GM23338 (cell line): Measurements from ENCODE around the gene DYRK1A. TPM values are rescaled to one million over a fixed set of nuclear protein-coding genes. Genes with fewer than 3 reads are reported as not detected.

Source experiments
- ATAC-seq: fragments of 200-7000 bp; cut with Tn5 transposase; 3 replicates; pipeline ENCODE4 v1.9.1; 2020
- DNase-seq: peaks from one replicate; pipeline ENCODE4 v3.0.0-alpha.2; 2015; ENCODE audit warnings: low spot score
- H2AFZ ChIP-seq: fragments of 200-600 bp; sonication (generic); 2 replicates; pipeline ENCODE4 v1.8.0; 2016; ENCODE audit warnings: antibody characterized with exemption, mild to moderate bottlenecking, moderate library complexity
- H3F3A ChIP-seq: fragments of 200-600 bp; sonication (generic); replicated peaks from 2 replicates; pipeline ENCODE4 v1.8.0; 2017; ENCODE audit warnings: antibody characterized with exemption, mixed run types, low read depth
- H3K27ac ChIP-seq: fragments of 200-600 bp; sonication (generic); 2 replicates; pipeline ENCODE4 v1.6.1; 2016; ENCODE audit warnings: low read depth
- H3K27me3 ChIP-seq: fragments of 200-600 bp; sonication (generic); 2 replicates; pipeline ENCODE4 v1.8.0; 2016; ENCODE audit warnings: mild to moderate bottlenecking, mixed run types, moderate library complexity; ENCODE audit not compliant: insufficient read depth
- H3K36me3 ChIP-seq: fragments of 200-600 bp; sonication (generic); 2 replicates; pipeline ENCODE4 v1.8.0; 2016; ENCODE audit warnings: mild to moderate bottlenecking; ENCODE audit not compliant: insufficient read depth
- H3K4me1 ChIP-seq: fragments of 200-600 bp; sonication (generic); 2 replicates; pipeline ENCODE4 v1.8.0; 2016; ENCODE audit warnings: mild to moderate bottlenecking, moderate library complexity; ENCODE audit not compliant: insufficient read depth
- H3K4me2 ChIP-seq: fragments of 200-600 bp; sonication (generic); 2 replicates; pipeline ENCODE4 v1.7.1; 2017; ENCODE audit warnings: mixed run types
- H3K4me3 ChIP-seq: fragments of 200-600 bp; sonication (generic); 2 replicates; pipeline ENCODE4 v1.6.1; 2016; ENCODE audit warnings: mixed run types
- H3K79me2 ChIP-seq: fragments of 200-600 bp; sonication (generic); replicated peaks from 2 replicates; pipeline ENCODE4 v1.8.0; 2017; ENCODE audit warnings: mild to moderate bottlenecking; ENCODE audit not compliant: insufficient read depth
- H3K9me2 ChIP-seq: fragments of 200-600 bp; sonication (generic); 2 replicates; pipeline ENCODE4 v1.8.0; 2017; ENCODE audit not compliant: insufficient read depth
- H4K20me1 ChIP-seq: fragments of 200-600 bp; sonication (generic); replicated peaks from 2 replicates; pipeline ENCODE4 v1.8.0; 2017; ENCODE audit warnings: mild to moderate bottlenecking; ENCODE audit not compliant: insufficient read depth
- H3K27ac Mint-ChIP-seq: 2 replicates; pipeline ENCODE4 v1.8.0; 2020; ENCODE audit warnings: inconsistent platforms, mild to moderate bottlenecking, moderate library complexity, mixed read lengths
- H3K27me3 Mint-ChIP-seq: 3 replicates; pipeline ENCODE4 v1.8.0; 2022; ENCODE audit warnings: low read depth, mild to moderate bottlenecking, moderate library complexity, mixed read lengths, inconsistent platforms; ENCODE audit not compliant: insufficient read depth, poor library complexity
- H3K36me3 Mint-ChIP-seq: 3 replicates; pipeline ENCODE4 v1.8.0; 2021; ENCODE audit warnings: low read depth, mild to moderate bottlenecking, inconsistent platforms, moderate library complexity, mixed read lengths
- H3K4me1 Mint-ChIP-seq: 3 replicates; pipeline ENCODE4 v1.8.0; 2020; ENCODE audit warnings: mild to moderate bottlenecking, inconsistent platforms, mixed read lengths
- H3K4me3 Mint-ChIP-seq: 3 replicates; pipeline ENCODE4 v1.8.0; 2021; ENCODE audit warnings: moderate library complexity, mild to moderate bottlenecking, inconsistent platforms, mixed read lengths
- H3K9me3 Mint-ChIP-seq: 3 replicates; pipeline ENCODE4 v1.8.0; 2020; ENCODE audit warnings: moderate library complexity, mild to moderate bottlenecking, inconsistent platforms, mixed read lengths
- CREB1 ChIP-seq: fragments of 250-450 bp; sonication (Bioruptor Pico); IDR thresholded peaks from 2 replicates; pipeline ENCODE4 v1.5.0; 2020; ENCODE audit warnings: low read depth, mild to moderate bottlenecking, moderate library complexity
- CTCF ChIP-seq, 2 experiments: fragments of 200-600 bp in 1 of 2; sonication (generic) in 1 of 2; conservative IDR thresholded peaks; 2 replicates each; pipeline versions ENCODE4 v1.5.1 to v1.6.1; 2016 to 2017; ENCODE audit warnings: antibody characterized with exemption in 2 of 2, low read depth in 2 of 2, mild to moderate bottlenecking in 2 of 2, moderate library complexity in 1 of 2
- ETS1 ChIP-seq: IDR thresholded peaks from 2 replicates; pipeline ENCODE4 v1.6.1; 2016; ENCODE audit warnings: antibody characterized with exemption
- EZH2 ChIP-seq: fragments of 200-600 bp; sonication (generic); IDR thresholded peaks from one replicate; pipeline ENCODE4 v1.8.0; 2017; ENCODE audit warnings: antibody characterized with exemption, mild to moderate bottlenecking, low read depth; ENCODE audit not compliant: unreplicated experiment
- EZH2phosphoT487 ChIP-seq: fragments of 200-600 bp; sonication (generic); IDR thresholded peaks from one replicate; pipeline ENCODE4 v1.8.1; 2018; ENCODE audit warnings: antibody characterized with exemption; ENCODE audit not compliant: unreplicated experiment
- JUNB ChIP-seq: IDR thresholded peaks from one replicate; pipeline ENCODE4 v1.6.1; 2016; ENCODE audit warnings: antibody characterized with exemption; ENCODE audit not compliant: unreplicated experiment
- NANOG ChIP-seq: IDR thresholded peaks from 2 replicates; pipeline ENCODE4 v1.6.1; 2016; ENCODE audit warnings: antibody characterized with exemption, borderline replicate concordance
- POLR2AphosphoS5 ChIP-seq: IDR thresholded peaks from 2 replicates; pipeline ENCODE4 v1.6.1; 2016; ENCODE audit warnings: antibody characterized with exemption, low read depth
- REST ChIP-seq: IDR thresholded peaks from one replicate; pipeline ENCODE4 v1.6.1; 2018; ENCODE audit warnings: antibody characterized with exemption; ENCODE audit not compliant: unreplicated experiment
- STAT1 ChIP-seq: IDR thresholded peaks from one replicate; pipeline ENCODE4 v1.6.1; 2016; ENCODE audit warnings: antibody characterized with exemption; ENCODE audit not compliant: unreplicated experiment
- ZNF114 ChIP-seq: fragments of 250-450 bp; sonication (Bioruptor Pico); IDR thresholded peaks from 2 replicates; pipeline ENCODE4 v1.5.0; 2020; ENCODE audit warnings: mild to moderate bottlenecking, moderate library complexity
- ZNF331 ChIP-seq: fragments of 250-450 bp; sonication (Bioruptor Pico); IDR thresholded peaks from 2 replicates; pipeline ENCODE4 v1.5.0; 2020; ENCODE audit warnings: low read depth, mild to moderate bottlenecking, moderate library complexity
- ZNF462 ChIP-seq: fragments of 250-450 bp; sonication (Bioruptor Pico); IDR thresholded peaks from 2 replicates; pipeline ENCODE4 v1.5.0; 2020; ENCODE audit warnings: mild to moderate bottlenecking, moderate library complexity
- polyA plus RNA-seq: library from polyadenylated mRNA; unstranded; fragments of >200 nt; fragmentation: Nextera tagmentation; extraction: Ambion mirVana; gene quantifications from 2 replicates; pipeline ENCODE4 v1.2.1, GENCODE V29; 2016
- total RNA-seq: library from RNA; depleted of rRNA; stranded (reverse); fragments of >200 nt; shearing (Covaris generic); gene quantifications from 2 replicates; pipeline ENCODE4 v1.2.3, GENCODE V29; 2014

The DYRK1A gene
- total and polyA plus RNA-seq, 2 experiments from 2014 or later = 10.3 to 84.7 TPM

- DNase-seq (no peak), ATAC-seq (no peak)
- Histone ChIP-seq H4K20me1 (no peaks in the 10 kb centered on the region), H3K79me2 (peaks cover 40% of the 10 kb centered on the region), H3K4me1 (peaks cover 30% of the 10 kb centered on the region), H3K36me3 (peaks cover 24% of the 10 kb centered on the region), H3K4me3 (no peak overlapping the region), H3F3A (no peaks in the 10 kb centered on the region), H2AFZ (no peak overlapping the region), H3K4me2 (peak overlapping the region; percentile 63), H3K27ac (no peak overlapping the region), H3K9me2 (peaks cover 17% of the 10 kb centered on the region), H3K27me3 (no peaks in the 10 kb centered on the region)
- Mint-ChIP-seq H3K27me3 (peaks cover 5% of the 10 kb centered on the region), H3K36me3 (peaks cover 63% of the 10 kb centered on the region), H3K4me3 (no peak overlapping the region), H3K27ac (0 out of 2 replicates have a peak overlapping the region, but pooled peaks have one; percentile 58), H3K9me3 (no peaks in the 10 kb centered on the region), H3K4me1 (peaks cover 51% of the 10 kb centered on the region)
- TF ChIP-seq EZH2 (no peak), NANOG (no peak), CTCF (conservative IDR thresholded peaks at IDR 0.05; ENCODE audit: low read depth in 2 of 2) (no peak), ZNF114 (CRISPR knock-in tag) (no peak), REST (no peak), STAT1 (no peak), ETS1 (no peak), ZNF331 (no peak), ZNF462 (no peak), CREB1 (CRISPR knock-in tag) (no peak), POLR2AphosphoS5 (no peak), JUNB (no peak), EZH2phosphoT487 (no peak)
Measured at GRCh38 chr21:37511848-37512247, 145.3 kb downstream of the DYRK1A start.
